Keratinocyte (primary cell): ENCODE data around the gene PDE3A. TPM values are rescaled to one million over a fixed set of nuclear protein-coding genes. Genes with fewer than 3 reads are reported as not detected.

Experiments
- DNase-seq: peaks from one replicate; pipeline ENCODE4 v3.0.0-alpha.2; 2011; ENCODE audit warnings: low read depth, missing footprints, low spot score
- FAIRE-seq: peaks from 2 replicates; lab custom pipeline; 2011; peaks lifted over from hg19 to GRCh38; lab: Jason Lieb, UNC
- H2AFZ ChIP-seq: 2 replicates; pipeline ENCODE4 v1.6.0; 2012; ENCODE audit warnings: low read length, control low read depth, inconsistent platforms; ENCODE audit not compliant: control insufficient read depth
- H3K27ac ChIP-seq: 2 replicates; pipeline ENCODE4 v1.5.1; 2011; ENCODE audit warnings: low read length; ENCODE audit not compliant: control insufficient read depth, insufficient read depth
- H3K27me3 ChIP-seq: 3 replicates; pipeline ENCODE4 v1.6.0; 2011; ENCODE audit warnings: low read length; ENCODE audit not compliant: control insufficient read depth, insufficient read depth; ENCODE audit errors: extremely low read depth
- H3K36me3 ChIP-seq, 2 experiments: 2 replicates in 1 of 2; 3 replicates in 1 of 2; pipeline ENCODE4 v1.5.1; 2011; ENCODE audit warnings: low read length in 2 of 2, mild to moderate bottlenecking in 1 of 2; ENCODE audit not compliant: control insufficient read depth in 2 of 2, insufficient read depth in 2 of 2; ENCODE audit errors: extremely low read depth in 1 of 2
- H3K4me1 ChIP-seq: 3 replicates; pipeline ENCODE4 v1.5.1; 2011; ENCODE audit warnings: low read length; ENCODE audit not compliant: control insufficient read depth, insufficient read depth; ENCODE audit errors: extremely low read depth
- H3K4me2 ChIP-seq: 3 replicates; pipeline ENCODE4 v1.6.0; 2011; ENCODE audit warnings: low read depth, low read length; ENCODE audit not compliant: control insufficient read depth, insufficient read depth; ENCODE audit errors: extremely low read depth
- H3K4me3 ChIP-seq, 3 experiments: fragments of 200-600 bp in 1 of 3; sonication (generic) in 1 of 3; 2 replicates in 2 of 3; 3 replicates in 1 of 3; pipeline ENCODE4 v1.5.1; 2011 to 2016; ENCODE audit warnings: low read length in 3 of 3, mild to moderate bottlenecking in 3 of 3, control low read depth in 2 of 3, inconsistent platforms in 1 of 3, low read depth in 1 of 3, mixed read lengths in 1 of 3, mixed run types in 1 of 3, moderate library complexity in 1 of 3; ENCODE audit not compliant: control insufficient read depth in 2 of 3, insufficient read depth in 2 of 3; ENCODE audit errors: extremely low read depth in 1 of 3
- H3K79me2 ChIP-seq: 2 replicates; pipeline ENCODE4 v1.6.0; 2012; ENCODE audit warnings: low read length; ENCODE audit not compliant: control insufficient read depth, insufficient read depth
- H3K9ac ChIP-seq: 3 replicates; pipeline ENCODE4 v1.6.0; 2011; ENCODE audit warnings: low read length; ENCODE audit not compliant: control insufficient read depth, insufficient read depth; ENCODE audit errors: extremely low read depth
- H3K9me1 ChIP-seq: 3 replicates; pipeline ENCODE4 v1.6.0; 2011; ENCODE audit warnings: low read length; ENCODE audit not compliant: control insufficient read depth, insufficient read depth; ENCODE audit errors: extremely low read depth
- H3K9me3 ChIP-seq: 2 replicates; pipeline ENCODE4 v1.5.1; 2012; ENCODE audit warnings: low read depth, low read length; ENCODE audit not compliant: control insufficient read depth
- H4K20me1 ChIP-seq: 3 replicates; pipeline ENCODE4 v1.6.0; 2011; ENCODE audit warnings: low read length; ENCODE audit not compliant: control insufficient read depth, insufficient read depth; ENCODE audit errors: extremely low read depth
- CTCF ChIP-seq, 3 experiments: IDR thresholded peaks in 1 of 3; conservative IDR thresholded peaks in 1 of 3; optimal IDR thresholded peaks in 1 of 3; 2 replicates in 2 of 3; 3 replicates in 1 of 3; pipeline versions ENCODE3 to v1.5.1; 2011; ENCODE audit warnings: low read length in 3 of 3, mild to moderate bottlenecking in 3 of 3, moderate library complexity in 2 of 3, control low read depth in 1 of 3, inconsistent platforms in 1 of 3; ENCODE audit not compliant: insufficient read depth in 2 of 3; ENCODE audit errors: extremely low read depth in 1 of 3
- EZH2 ChIP-seq: IDR thresholded peaks from one replicate; pipeline ENCODE4 v1.6.1; 2012; ENCODE audit warnings: inconsistent platforms, mild to moderate bottlenecking, low read length, moderate library complexity
- dilution Hi-C: fragments of 300-500 bp; cut with MboI; formaldehyde crosslinking; loops from one replicate; pipeline ENCODE4 v1.7.0; 2020; ENCODE audit warnings: low sequenced_read_pairs; ENCODE audit not compliant: extremely low pct_ligation_motif_present
- polyA plus RNA-seq, 5 experiments: library from polyadenylated mRNA; depleted of rRNA in 3 of 5; stranded (reverse) in 3 of 5; stranded (forward) in 1 of 5; unstranded in 1 of 5; fragments of >200 nt; gene quantifications; 1 replicate in 1 of 5; 2 replicates in 3 of 5; 3 replicates in 1 of 5; pipeline versions ENCODE4 v1.2.1 to v1.2.3, GENCODE V29; 2011 to 2012; ENCODE audit warnings: missing spikeins in 2 of 5, low read depth in 1 of 5, low replicate concordance in 1 of 5

PDE3A gene
- polyA plus RNA-seq, 1 donor (not counting 4 experiments of a cell fraction or from before 2014, with no cell fraction given), result 0.01 TPM

GRCh38 chr12:20420557-20420956 is 52.2 kb downstream of the PDE3A start:
- no peaks in the 10 kb centered on the region for H3K9me1 ChIP-seq
- H3K9ac ChIP-seq, result no peak overlapping the region
- TF ChIP-seq EZH2 (no peak), CTCF (optimal IDR thresholded peaks at IDR 0.05 in 1 of 3, IDR thresholded peaks at IDR 0.05 in 1 of 3, conservative IDR thresholded peaks at IDR 0.05 in 1 of 3; ENCODE audit: extremely low read depth in 1 of 3, insufficient read depth in 2 of 3, low read length in 3 of 3) (no peak)
- H3K4me1 ChIP-seq, result no peaks in the 10 kb centered on the region
- dilution Hi-C loops, result no loop called here
- H3K4me2 ChIP-seq, result no peak overlapping the region
- H4K20me1 ChIP-seq, result no peaks in the 10 kb centered on the region
- no peak overlapping the region for H2AFZ ChIP-seq
- H3K27ac ChIP-seq, result no peak overlapping the region
- no peaks in the 10 kb centered on the region for H3K9me3 ChIP-seq
- no peaks in the 10 kb centered on the region for H3K36me3 ChIP-seq
- no peak overlapping the region for H3K4me3 ChIP-seq
- no peaks in the 10 kb centered on the region for H3K27me3 ChIP-seq
- FAIRE-seq (no peak), DNase-seq (no peak)
- H3K79me2 ChIP-seq, result no peaks in the 10 kb centered on the region

GRCh38 chr12:20421421-20421820 is 53.1 kb downstream of the PDE3A start:
- dilution Hi-C loops, result no loop called here
- H3K9me3 ChIP-seq, result no peaks in the 10 kb centered on the region
- H3K4me3 ChIP-seq, result no peak overlapping the region
- H3K9ac ChIP-seq, result no peak overlapping the region
- H3K27ac ChIP-seq, result no peak overlapping the region
- H3K36me3 ChIP-seq, result no peaks in the 10 kb centered on the region
- no peaks in the 10 kb centered on the region for H3K79me2 ChIP-seq
- H3K9me1 ChIP-seq, result no peaks in the 10 kb centered on the region
- no peak overlapping the region for H2AFZ ChIP-seq
- H4K20me1 ChIP-seq, result no peaks in the 10 kb centered on the region
- no peak for TF ChIP-seq CTCF (optimal IDR thresholded peaks at IDR 0.05 in 1 of 3, IDR thresholded peaks at IDR 0.05 in 1 of 3, conservative IDR thresholded peaks at IDR 0.05 in 1 of 3; ENCODE audit: extremely low read depth in 1 of 3, insufficient read depth in 2 of 3, low read length in 3 of 3)
- no peak for TF ChIP-seq EZH2
- H3K4me1 ChIP-seq, result no peaks in the 10 kb centered on the region
- H3K27me3 ChIP-seq, result no peaks in the 10 kb centered on the region
- DNase-seq (no peak), FAIRE-seq (no peak)
- H3K4me2 ChIP-seq, result no peak overlapping the region
